ENCODE data around the gene ILDR1.
"Not testable (repeated sequence)": the region's sequence is repeated elsewhere in the genome, so short reads cannot be mapped to it uniquely, and the experiment has no call there.

The ILDR1 gene

GRCh38 chr3:122021811-122022401, at the start of gene ILDR1:
TSS of gene ILDR1 (minus strand) at chr3:122022247. CDS start at chr3:122022077, 170 bp downstream.
- no peak for DNase-seq (ENCODE audit: low spot score)

DNA sequence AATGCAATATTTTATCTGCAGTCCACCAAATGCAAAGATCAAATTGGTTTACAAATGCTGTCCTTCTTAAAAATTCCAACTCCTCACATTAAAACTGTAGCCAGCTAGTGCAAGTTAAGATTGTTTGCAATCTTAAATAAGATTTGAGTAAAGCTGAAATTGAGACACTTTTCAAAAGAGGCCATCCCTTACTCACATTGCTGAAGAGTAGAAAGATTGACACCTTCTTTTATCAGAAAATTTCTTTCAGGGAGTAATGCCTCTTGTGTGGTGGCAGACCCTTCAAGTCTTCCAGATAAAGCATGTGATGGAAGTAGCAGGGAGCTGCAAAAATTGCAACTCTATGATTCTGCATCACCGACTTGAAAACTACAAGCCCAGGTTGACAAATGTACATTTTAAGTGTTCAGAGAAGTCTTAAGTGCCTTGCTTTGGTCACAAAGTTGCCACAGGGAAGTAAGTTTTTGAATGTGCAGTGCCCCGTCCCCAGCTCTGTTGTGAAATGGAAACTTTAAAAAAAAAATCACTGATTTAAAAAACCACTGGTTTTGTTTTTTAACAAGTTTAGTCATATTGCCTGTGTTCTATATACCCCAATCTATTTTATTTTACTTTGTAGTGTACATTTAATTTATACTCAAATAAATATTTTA, 45.7 kb upstream of the ILDR1 start:
- DNase-seq (ENCODE audit: low spot score) = no peak

GRCh38 chr3:122067214-122067550, 45.1 kb upstream of the ILDR1 start:
- no peak for DNase-seq (ENCODE audit: low spot score)

DNA sequence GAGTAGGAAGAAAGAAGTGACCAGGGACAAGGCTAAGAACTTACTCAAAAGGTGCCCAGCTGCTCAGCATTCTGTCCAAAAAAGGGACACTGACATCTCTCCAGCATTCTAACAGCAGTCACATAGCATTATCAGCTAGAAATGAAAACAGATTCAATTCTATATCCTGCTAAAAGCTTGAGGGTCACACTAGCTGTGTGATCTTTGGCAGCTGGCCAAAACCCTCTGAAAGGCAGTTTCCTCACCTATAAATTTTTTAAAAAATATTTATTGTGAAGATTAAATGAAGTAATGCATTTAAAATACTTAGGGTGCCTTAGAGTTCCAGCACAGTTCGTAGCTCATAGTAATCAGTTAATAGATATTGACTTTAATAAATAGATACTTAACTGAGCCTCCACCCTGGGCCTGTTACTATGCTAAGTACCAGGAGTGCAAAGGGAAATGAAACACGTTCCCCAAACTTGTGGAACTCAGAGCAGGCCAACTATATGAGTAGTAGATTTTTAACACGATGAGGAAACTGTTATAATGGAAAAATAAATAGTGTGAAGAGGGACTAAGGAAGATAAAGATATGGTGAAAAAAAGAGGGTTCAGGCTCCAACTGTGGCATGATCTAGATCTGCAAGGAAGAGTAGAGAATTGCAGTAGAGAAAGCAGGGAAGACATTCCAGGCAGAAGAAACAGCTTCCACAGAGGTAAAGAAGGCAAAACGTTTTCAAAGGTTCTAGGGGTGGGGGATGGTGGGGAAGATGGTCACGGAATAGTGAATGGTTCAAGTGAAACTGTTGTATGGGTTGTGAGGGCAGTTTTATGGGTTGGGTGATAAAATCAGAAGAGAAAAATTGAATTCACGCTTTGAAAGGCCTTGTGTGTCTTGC, 44.5 kb upstream of the ILDR1 start:
- DNase-seq (ENCODE audit: low spot score) = no peak

DNA sequence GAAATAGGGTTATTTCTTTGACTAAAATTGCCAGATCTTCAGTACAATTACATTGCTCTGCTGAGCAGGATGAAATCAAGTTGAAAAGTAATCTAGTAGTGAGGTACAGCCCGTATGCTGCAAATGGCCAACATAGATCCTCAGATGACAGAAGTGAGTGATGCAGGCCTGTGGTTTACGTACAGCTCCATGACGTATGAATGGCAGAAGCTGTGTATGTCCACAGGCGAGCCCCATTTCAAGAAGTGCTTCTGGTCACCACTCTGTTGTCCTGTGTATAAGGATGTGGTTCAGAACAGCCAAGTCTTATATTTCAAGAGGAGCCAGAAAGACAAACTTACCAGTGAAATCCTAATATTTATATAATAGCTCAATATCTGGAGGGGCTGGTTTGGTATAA, 42.3 kb upstream of the ILDR1 start:
- no peak for DNase-seq (ENCODE audit: low spot score)

DNA sequence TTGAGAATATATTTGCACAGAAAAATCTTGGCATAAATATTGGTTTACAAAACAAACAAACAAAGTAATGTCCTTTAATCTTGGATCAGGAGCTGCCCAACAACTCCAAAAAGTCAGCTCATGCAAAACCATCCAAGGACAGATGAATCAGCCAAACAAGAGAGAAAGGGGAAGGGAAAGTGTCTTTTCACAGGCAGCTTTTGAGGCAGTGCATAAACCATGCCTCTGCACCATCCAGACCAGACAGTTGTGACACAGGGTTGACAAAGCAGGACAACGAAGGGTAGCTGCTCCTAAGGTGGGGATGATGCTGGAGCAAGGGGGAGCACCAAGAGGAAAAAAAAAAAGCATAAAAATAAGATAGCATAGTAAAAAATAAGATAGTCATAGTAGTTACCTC, 41.9 kb upstream of the ILDR1 start:
- DNase-seq (ENCODE audit: low spot score) = no peak

GRCh38 chr3:122060040-122060698, 38.1 kb upstream of the ILDR1 start:
- DNase-seq (ENCODE audit: low spot score) = no peak

DNA sequence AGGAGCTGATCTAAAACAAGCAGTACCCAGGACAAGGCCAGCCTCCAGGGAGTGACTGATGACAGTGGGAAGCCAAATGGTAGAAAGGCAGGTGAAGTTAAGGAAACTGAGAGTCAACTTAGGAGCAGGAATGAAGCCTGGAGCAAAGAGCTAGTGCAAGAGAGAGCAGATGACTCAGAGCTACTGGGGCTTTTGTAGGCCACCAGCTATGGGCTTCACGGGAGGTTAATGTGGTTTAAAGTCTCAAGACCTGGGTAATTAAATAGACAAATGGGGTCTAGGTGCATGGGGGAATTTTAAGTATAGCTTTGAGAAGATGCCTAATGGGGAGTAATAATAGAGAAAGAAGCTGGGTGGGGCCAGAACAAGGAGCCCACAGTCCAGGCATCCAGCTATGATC, 36.2 kb upstream of the ILDR1 start:
- no peak for DNase-seq (ENCODE audit: low spot score)

DNA sequence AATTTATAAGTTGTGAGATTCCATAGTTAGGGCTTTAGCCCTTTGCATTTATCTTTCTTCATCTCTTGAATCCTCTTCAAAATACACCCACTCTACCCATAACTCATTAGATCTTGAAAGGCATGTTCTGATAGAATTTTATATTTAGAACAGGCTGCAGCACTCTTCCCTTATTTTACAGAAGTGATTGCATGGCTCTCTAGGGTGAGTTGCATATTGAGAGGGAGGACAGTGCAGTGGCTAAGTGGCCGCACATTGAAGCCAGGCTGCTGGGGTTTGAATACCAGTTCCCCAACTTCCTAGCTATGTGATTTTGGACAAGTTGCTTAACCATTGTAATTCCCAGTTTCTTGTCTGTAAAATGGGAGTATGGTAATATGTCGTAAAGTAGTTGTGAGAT, 35.6 kb upstream of the ILDR1 start:
- DNase-seq (ENCODE audit: low spot score) = no peak

DNA sequence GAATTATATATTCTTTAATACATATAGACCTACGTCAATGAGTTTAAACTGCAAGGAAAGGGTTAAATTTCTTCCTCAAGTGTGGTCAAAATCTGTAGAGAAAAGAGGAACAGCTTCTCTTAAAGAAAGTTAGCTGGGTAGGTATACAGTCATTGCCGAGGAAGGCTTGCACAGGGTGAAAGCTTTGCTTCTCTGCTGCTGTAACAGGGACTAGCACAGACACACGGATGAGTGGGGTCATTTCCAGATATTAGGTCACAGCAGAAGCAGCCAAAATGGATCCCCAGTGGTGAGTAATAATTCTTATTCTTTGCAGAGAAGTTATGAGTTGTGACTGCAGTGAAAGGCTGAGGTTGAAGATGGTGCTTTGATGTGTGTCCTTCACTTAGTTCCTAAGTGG, 33.2 kb upstream of the ILDR1 start, which contains the start of gene CD86:
Gene CD86 (plus strand): TSS at position 148 of the 400 bp plus-strand sequence. CDS start 128 bp downstream, at position 276.
- no peak for DNase-seq (ENCODE audit: low spot score)

GRCh38 chr3:122052968-122053367, 30.9 kb upstream of the ILDR1 start:
- DNase-seq (ENCODE audit: low spot score) = no peak

DNA sequence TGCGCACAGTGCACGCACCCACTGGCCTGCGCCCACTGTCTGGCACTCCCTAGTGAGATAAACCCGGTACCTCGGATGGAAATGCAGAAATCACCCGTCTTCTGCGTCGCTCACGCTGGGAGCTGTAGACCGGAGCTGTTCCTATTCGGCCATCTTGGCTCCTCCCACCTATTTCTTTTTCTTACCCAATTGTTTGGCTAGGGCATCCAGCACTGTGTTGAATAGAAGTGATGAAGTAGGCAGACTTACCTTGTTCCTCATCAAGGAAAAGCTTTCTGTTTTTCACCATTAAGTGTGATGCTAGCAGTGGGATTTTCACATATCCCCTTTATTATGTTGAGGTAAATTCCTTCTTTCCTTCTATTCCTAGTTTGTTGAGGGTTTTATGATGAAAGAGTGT, 25.7 kb upstream of the ILDR1 start:
- not testable (repeated sequence) for DNase-seq (ENCODE audit: low spot score)

GRCh38 chr3:122047296-122047695, 25.2 kb upstream of the ILDR1 start:
- DNase-seq (ENCODE audit: low spot score) = not testable (repeated sequence)

DNA sequence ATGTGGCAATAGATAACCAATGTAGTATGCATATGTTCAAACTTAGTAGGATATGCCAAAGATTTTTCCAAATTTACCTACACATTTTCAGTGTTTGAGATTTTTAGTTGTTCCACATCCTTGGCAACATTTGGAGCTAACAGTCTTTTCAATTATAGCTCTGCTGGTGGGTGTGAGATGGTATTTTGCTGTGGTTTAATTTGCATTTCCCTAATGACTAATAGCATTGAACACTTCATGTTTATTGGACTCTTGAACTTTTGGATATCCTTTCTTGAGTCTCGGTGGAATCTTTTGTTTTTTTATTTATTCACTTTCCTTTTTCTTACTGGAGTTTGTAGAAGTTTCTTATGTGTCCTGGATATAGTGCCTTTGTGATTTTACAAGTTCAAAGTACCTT, 11.0 kb upstream of the ILDR1 start:
- no peak for DNase-seq (ENCODE audit: low spot score)

DNA sequence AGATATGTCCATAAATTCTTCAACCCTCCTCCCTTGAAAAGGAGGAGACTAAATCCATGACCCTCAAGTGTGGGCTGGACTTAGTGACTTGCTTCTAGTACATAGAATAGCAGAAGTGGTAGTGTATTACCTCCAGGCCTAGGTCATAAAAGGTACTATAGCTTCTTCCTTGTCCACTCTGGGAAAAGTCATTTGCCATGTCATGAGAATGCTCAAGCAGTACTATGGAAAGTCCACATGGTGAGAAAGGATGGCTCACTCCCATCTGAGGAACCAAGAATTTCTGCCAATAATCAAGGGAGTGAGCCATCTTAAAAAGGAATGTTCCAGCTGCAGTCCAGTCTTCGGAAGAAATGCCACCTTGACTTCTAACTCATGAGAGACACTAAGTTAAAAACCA, 10.5 kb upstream of the ILDR1 start:
- DNase-seq (ENCODE audit: low spot score) = no peak

- no peak for DNase-seq (ENCODE audit: low spot score)
Observed at GRCh38 chr3:122031123-122031468, 9.0 kb upstream of the ILDR1 start.

GRCh38 chr3:122030381-122031122, 8.5 kb upstream of the ILDR1 start:
- DNase-seq (ENCODE audit: low spot score) = no peak

DNA sequence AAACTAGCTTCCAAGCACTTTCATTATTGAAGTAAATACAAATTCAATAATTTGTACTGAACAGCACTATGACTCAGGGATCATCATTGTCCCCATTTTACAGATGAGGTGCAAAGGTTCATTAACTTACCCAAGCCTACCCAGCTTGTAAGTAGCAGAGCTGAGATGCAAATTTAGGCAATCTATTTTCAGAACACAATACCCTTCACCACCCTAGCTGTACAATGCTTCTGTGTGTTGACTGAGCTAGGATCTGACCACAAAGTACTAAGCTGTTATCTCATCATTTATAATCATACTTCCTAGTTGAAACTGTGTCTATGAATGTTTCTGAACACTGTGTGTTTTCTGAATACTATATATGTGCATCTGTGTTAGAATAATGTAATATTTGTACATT, 3.2 kb upstream of the ILDR1 start:
- DNase-seq (ENCODE audit: low spot score) = no peak

DNA sequence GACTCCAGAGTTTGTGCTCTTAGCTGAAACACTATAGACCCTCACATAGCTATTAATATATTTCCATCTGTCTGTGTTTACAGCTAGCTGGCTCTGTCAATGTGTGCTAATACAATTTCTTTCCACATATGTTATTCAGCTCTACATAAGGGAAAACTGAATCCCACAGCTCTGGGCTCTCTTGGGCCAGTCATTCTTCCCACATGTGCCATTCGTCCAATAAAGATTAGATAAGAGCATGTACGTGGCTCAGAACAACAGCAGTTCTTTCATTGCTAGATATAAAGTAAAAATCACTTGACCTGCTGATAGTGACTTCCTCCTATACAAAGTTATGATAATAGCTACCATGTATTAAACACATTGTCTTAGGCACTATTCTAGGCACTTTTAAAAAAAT, 2.8 kb upstream of the ILDR1 start:
- no peak for DNase-seq (ENCODE audit: low spot score)

DNA sequence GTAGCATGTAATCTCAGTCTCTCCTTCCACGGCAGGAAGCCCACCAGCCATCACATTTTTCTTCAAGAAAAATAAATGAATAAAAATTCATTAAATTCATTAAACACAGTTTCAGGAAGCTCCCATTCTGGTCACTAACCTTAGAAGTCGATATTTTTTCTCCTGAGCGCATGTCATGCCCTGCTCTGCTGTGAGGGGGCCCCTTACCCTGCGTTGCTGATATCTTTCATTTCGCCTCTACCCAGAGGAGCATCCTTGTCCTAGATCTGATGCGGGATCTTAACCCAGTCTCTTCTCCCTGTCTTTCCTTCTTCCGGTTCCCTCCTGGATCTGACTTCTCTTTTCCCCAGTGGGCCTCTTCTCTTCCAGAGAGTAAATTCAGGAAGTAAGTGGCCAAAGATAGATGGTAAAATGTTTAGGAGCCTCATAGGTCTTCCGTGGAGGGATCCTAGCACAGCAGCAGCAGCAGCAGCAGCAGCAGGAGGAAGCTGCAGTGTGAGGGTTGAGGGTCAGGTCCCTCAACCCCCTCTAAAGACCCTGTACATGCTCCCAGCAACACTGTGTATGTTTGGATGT, 1.4 kb upstream of the ILDR1 start:
- DNase-seq (ENCODE audit: low spot score) = no peak

DNA sequence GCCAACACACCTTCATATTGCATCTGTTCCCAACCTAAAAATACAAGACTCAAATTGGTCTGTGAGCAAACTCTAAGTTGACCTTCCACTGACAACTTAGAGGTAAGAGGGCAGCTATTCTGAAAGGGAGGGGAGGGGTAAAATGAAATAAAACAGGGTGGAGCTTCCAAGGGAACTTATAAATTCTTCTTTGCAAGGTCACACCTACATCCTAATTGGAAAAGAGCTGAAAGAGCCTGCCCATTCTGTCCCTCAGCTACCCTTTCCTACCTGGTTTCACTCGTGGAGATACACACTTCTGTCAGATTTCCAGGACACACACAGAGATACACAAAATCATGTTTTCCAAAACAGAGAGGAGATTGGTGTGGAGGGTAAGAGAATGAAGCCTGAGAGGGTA, 1.0 kb downstream of the ILDR1 start:
- DNase-seq (ENCODE audit: low spot score) = no peak

DNA sequence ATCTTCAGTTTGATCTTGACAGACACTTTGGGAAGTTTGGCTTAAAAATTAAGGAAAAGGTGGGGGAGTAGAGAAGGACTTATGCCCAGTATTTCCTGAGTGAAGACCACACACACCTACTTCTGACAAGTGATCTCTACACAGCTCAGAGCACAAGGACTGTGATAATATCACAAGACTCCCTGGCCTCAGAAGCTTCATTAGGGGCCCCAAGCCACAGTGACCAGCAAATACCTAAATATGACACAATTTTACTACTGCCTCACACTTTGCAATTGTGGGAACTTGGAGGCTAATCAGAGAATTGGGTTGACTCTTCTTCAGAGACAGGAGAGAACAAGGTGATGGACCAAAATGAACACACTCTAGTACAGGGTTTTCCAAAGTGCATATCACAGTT, 2.6 kb downstream of the ILDR1 start:
- DNase-seq (ENCODE audit: low spot score) = no peak
